Nephron (organoid): Measurements from ENCODE around the gene GALNT9.

ENCODE experiments used
- H3K27ac Mint-ChIP-seq, 3 experiments: 2 replicates each; pipeline ENCODE4 v1.8.0; 2020; ENCODE audit warnings: mixed read lengths in 3 of 3, mild to moderate bottlenecking in 2 of 3, moderate library complexity in 1 of 3
- H3K27me3 Mint-ChIP-seq: 2 replicates; pipeline ENCODE4 v1.8.0; 2021; ENCODE audit warnings: low read depth, mild to moderate bottlenecking, moderate library complexity, mixed read lengths
- H3K36me3 Mint-ChIP-seq: 2 replicates; pipeline ENCODE4 v1.8.0; 2020; ENCODE audit warnings: low read depth, mixed read lengths
- H3K4me1 Mint-ChIP-seq: 2 replicates; pipeline ENCODE4 v1.8.0; 2020; ENCODE audit warnings: mixed read lengths
- H3K4me3 Mint-ChIP-seq, 3 experiments: 2 replicates each; pipeline ENCODE4 v1.8.0; 2020; ENCODE audit warnings: mild to moderate bottlenecking in 3 of 3, mixed read lengths in 3 of 3, moderate library complexity in 2 of 3
- H3K9me3 Mint-ChIP-seq: 2 replicates; pipeline ENCODE4 v1.8.0; 2020; ENCODE audit warnings: mixed read lengths
- CTCF ChIP-seq, 3 experiments: fragments of 200-600 bp; sonication (generic); IDR thresholded peaks; one replicate each; pipeline ENCODE4 v1.5.0; 2021; ENCODE audit warnings: antibody characterized with exemption in 3 of 3; ENCODE audit not compliant: unreplicated experiment in 3 of 3

The GALNT9 gene

GRCh38 chr12:132160016-132160415, 169.4 kb downstream of the GALNT9 start:
- Mint-ChIP-seq H3K4me3 (no peak overlapping the region), H3K9me3 (no peaks in the 10 kb centered on the region), H3K27me3 (peaks cover 16% of the 10 kb centered on the region), H3K36me3 (no peaks in the 10 kb centered on the region), H3K4me1 (no peaks in the 10 kb centered on the region), H3K27ac (no peak overlapping the region)
- TF ChIP-seq CTCF (IDR thresholded peaks at IDR 0.05; ENCODE audit: unreplicated experiment in 3 of 3), result no peak

- Mint-ChIP-seq H3K9me3 (no peaks in the 10 kb centered on the region), H3K27me3 (peaks cover 15% of the 10 kb centered on the region), H3K27ac (no peak overlapping the region), H3K4me3 (no peak overlapping the region), H3K4me1 (no peaks in the 10 kb centered on the region), H3K36me3 (no peaks in the 10 kb centered on the region)
- TF ChIP-seq CTCF (IDR thresholded peaks at IDR 0.05; ENCODE audit: unreplicated experiment in 3 of 3), result no peak
Measured at GRCh38 chr12:132159555-132160003, 169.8 kb downstream of the GALNT9 start.

GRCh38 chr12:132158677-132159554, 170.5 kb downstream of the GALNT9 start:
- peaks cover 8% of the 10 kb centered on the region for H3K27me3 Mint-ChIP-seq
- H3K27ac Mint-ChIP-seq, result no peak overlapping the region
- no peaks in the 10 kb centered on the region for H3K9me3 Mint-ChIP-seq
- H3K4me1 Mint-ChIP-seq, result no peaks in the 10 kb centered on the region
- no peaks in the 10 kb centered on the region for H3K36me3 Mint-ChIP-seq
- H3K4me3 Mint-ChIP-seq, result no peak overlapping the region
- TF ChIP-seq CTCF (IDR thresholded peaks at IDR 0.05; ENCODE audit: unreplicated experiment in 3 of 3), result no peak

- Mint-ChIP-seq H3K9me3 (no peaks in the 10 kb centered on the region), H3K27me3 (peaks cover 8% of the 10 kb centered on the region), H3K4me3 (no peak overlapping the region), H3K4me1 (no peaks in the 10 kb centered on the region), H3K27ac (no peak overlapping the region), H3K36me3 (no peaks in the 10 kb centered on the region)
- no peak for TF ChIP-seq CTCF (IDR thresholded peaks at IDR 0.05; ENCODE audit: unreplicated experiment in 3 of 3)
Measured at GRCh38 chr12:132157733-132158409, 171.5 kb downstream of the GALNT9 start.

GRCh38 chr12:132156573-132157325, 172.6 kb downstream of the GALNT9 start:
- Mint-ChIP-seq H3K27ac (no peak overlapping the region), H3K4me3 (no peak overlapping the region), H3K36me3 (no peaks in the 10 kb centered on the region), H3K9me3 (no peaks in the 10 kb centered on the region), H3K27me3 (peaks cover under 1% of the 10 kb centered on the region), H3K4me1 (no peaks in the 10 kb centered on the region)
- TF ChIP-seq CTCF (IDR thresholded peaks at IDR 0.05; ENCODE audit: unreplicated experiment in 3 of 3), result no peak
